Inferior parietal cortex (tissue), 1 donor: ENCODE measurements around the gene USH1C.

Experiments
- DNase-seq: peaks from one replicate; pipeline ENCODE4 v3.0.0-alpha.2; 2016; ENCODE audit errors: extremely low spot score

Gene USH1C

GRCh38 chr11:17544181-17544622 lies at the start of gene USH1C:
TSS of gene USH1C (minus strand) at chr11:17544416. CDS start at chr11:17544307, 109 bp downstream.
- DNase-seq: no peak

DNA sequence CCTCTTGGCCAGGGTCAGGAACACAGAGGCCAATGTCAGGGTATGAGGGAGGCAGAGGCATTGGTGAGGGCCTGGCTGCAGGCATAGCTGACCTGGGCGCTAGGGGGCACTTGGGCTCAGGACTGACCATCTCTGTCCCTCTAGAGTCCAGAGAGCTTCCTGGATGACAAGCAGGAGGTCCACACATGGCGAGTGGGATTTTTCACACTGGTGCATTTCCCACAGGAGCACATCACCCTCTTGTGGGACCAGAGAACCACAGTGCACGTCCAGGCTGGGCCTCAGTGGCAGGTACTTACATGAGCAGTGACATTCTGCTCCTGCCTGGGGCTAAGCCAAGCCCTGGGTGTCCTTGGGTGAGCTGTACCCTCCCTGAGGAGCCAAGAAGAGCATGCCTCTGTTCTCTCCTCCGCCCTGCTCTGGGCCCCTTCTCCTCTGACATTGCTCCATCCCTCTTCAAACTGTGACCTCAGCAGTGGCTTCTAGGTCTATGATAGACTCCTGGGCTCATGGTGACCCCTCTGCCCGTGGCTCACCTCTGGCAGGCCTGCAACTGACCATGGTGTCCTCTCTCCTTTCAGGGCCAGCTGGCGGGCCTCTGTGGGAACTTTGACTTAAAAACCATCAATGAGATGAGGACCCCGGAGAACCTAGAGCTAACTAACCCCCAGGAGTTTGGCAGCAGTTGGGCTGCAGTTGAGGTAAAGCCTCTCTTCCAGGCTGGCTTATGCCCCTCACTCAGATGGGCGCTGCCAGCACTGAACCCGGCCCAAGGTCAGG lies 49.4 kb upstream of the USH1C start:
- DNase-seq: no peak

DNA sequence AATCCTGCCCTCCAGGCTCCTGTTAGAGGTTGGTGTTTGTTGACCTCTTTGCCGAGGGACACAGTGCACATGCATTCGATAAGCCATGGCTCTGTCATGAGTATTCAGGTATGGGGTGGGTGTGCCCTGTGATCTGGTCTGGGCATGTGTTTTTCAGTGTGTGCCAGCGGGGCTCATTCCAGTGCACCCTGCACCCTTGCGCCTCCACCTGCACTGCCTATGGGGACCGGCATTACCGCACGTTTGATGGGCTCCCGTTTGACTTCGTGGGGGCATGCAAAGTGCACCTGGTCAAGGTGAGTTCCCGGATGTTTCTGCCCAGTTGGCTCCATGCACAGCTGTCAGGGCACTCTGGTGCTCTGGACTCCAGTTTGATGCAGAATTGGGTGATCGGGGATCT lies 47.1 kb upstream of the USH1C start:
- no peak for DNase-seq

GRCh38 chr11:17590463-17590862 lies 46.2 kb upstream of the USH1C start:
- DNase-seq: no peak

DNA sequence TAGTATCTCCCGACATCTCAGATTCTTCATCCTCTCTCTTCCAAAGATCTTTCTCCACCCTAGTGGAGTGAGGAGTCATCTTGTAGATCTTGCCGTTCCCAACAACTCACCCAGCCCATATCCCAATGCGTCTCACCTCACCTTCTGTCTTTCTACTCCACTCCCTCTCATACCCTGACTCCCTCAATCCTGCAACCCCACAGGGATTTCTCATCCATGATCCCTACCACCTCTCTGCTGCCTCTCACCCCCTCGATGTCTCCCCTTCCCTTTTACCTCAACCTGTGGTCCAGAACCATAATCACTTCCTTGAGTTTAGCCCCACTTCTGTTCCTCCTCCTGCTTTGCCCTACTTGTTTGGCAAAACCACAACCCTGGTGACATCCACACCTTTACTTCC lies 44.5 kb upstream of the USH1C start:
- no peak for DNase-seq

GRCh38 chr11:17588166-17588565 lies 44.0 kb upstream of the USH1C start:
- no peak for DNase-seq

GRCh38 chr11:17585911-17586695 lies 41.9 kb upstream of the USH1C start:
- DNase-seq: no peak

DNA sequence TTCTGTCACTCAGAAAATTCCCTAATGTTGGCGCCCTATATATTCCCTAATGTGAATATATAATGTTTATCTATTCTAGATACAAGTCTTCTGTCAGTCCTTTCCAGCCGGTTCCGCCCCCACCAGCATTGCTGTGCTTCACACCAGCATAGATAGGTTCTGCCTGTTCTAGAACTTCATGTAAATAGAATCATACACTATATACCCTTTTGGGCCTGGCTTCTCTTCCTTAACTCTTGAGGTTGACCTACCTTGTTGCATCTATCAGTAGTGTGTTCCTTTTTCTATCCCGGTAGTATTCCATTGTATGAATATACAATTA lies 37.5 kb upstream of the USH1C start:
- DNase-seq: no peak

DNA sequence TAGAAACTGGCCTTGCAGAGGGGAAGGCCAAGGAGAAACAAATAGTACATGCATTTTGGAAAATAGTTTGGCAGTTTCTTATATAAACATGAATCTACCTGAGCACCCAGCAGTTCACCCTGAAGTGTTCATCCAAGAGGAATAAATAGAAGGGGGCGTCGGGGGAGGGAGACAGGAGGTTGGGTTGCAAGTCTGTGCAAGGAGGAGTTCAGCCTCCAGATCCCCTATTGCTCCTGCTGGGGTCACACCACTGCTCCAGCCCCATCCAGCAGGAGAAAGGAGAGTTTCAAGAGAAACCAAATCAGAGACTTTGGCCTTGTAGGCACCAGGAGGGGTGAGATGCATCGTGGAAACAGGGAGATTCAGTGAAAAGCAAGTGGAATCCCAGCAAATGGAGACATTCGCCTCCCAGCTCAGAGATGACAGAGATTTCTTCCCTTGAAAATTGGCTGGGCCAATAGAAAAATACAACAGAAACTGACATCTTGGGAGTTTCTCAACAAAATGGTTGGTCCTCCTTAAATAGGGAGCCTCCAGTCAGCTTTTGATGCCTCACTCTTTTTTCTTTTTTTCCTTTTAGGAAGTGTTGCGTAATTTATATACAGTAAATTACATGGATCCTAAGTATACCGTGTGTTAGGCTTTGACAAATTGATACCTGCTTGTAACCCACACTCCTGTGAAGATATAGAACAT lies 37.0 kb upstream of the USH1C start:
- no peak for DNase-seq

DNA sequence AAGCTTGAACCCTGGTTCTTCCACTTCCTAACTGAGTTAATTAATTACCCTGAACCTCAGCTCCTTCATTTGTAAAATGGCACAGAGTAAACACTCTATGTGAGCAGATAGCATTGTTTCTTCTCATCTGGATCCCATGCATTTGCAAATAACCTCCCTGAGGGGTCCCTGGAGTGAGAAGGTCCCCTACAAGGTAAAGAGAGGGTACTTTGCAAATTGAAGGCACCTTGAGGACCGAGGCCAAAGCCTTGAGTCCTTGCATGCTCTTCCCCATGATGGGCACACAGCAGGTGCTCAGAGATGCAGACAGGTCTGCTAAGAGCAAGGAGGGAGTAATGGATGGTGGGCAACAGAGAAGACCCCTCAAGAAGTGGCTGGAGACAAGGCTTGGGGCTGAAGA lies 36.1 kb upstream of the USH1C start:
- DNase-seq: no peak

DNA sequence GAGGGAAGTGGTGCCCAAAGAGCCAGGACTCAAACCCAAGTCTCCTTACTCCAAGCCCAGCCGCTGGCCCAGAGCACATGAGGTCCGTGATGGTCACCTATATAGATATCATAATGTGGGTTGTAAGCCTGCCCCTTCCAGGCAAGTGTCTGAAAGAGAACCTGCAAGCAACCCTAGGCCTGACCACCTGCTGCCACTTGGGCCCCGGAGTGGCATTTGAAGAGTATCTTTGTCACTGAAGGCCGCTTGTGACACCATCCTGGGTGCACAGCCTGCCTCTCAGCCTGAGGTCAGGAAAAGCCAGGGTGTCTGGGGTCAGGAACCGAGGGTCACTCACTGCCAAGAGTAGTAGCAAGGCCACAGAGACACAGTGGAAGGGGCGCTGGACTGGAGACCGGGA lies 35.2 kb upstream of the USH1C start:
- DNase-seq: no peak

DNA sequence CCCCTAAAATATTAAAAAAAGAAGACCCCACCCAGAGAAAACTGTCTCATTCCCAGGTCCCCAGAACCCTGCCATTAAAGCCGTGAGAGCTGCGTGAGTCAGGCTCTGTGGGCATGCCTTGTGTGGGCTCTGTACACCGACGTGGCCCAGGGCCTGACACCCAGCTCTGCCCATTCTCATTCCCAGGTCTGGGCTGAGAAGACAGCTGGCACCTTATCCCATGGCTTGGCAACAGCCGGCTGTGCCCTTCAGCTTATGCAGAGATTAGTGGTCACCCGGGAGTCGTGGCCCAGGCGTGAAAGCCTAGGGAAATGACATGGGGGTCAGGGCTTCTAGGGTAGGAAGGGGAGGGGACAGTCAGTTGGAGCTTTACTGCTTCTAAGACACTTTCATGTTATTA lies 34.7 kb upstream of the USH1C start:
- DNase-seq: no peak

- DNase-seq: no peak
Measured at GRCh38 chr11:17578296-17578695, 34.1 kb upstream of the USH1C start.

DNA sequence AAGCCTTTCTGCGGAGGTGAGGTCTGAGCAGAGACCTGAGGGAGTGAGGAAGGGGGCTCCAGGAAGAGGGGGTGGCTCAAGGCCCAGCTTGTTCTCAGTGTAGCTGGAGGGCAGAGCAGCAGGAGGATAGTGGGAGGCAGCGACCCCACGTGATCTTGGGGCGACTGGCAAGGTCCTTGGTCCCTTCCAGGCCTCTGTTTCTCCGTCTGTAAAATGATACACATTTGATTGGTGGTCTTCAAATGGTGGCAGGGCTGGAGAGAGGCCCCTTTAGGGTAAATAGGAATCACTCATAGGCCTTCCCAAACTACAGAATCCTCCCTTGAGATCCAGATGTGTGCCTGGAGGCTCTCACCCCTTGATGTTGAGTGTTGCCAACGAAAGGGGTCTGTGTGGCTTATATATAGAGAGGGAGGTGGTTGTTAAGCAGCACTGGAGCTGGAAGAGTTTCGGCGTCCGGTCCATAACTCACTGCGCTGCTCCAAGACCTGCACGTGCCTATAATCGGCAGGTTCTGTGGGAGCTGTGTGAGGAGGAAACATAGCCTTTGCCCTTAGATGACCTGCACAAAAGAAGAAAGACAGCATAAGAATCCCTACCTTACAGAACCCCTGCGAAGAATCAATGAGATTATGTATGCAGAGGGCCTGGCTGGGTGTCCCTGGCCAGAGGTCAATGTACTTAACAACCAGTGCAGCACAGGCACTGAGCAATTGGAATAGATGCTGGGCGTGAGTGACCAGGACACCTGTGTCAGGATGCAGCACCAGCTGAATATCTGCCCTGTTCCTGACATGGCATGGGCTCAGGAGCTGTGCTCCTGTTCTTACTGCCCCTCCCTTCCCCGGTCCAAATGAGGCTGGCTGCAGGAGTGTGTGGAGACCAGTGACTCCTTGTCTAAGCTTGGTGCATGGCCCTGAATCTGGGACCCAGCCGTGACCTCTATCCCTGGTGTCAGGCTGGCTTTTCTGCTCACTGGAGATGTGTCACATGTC lies 31.5 kb upstream of the USH1C start:
- DNase-seq: no peak

DNA sequence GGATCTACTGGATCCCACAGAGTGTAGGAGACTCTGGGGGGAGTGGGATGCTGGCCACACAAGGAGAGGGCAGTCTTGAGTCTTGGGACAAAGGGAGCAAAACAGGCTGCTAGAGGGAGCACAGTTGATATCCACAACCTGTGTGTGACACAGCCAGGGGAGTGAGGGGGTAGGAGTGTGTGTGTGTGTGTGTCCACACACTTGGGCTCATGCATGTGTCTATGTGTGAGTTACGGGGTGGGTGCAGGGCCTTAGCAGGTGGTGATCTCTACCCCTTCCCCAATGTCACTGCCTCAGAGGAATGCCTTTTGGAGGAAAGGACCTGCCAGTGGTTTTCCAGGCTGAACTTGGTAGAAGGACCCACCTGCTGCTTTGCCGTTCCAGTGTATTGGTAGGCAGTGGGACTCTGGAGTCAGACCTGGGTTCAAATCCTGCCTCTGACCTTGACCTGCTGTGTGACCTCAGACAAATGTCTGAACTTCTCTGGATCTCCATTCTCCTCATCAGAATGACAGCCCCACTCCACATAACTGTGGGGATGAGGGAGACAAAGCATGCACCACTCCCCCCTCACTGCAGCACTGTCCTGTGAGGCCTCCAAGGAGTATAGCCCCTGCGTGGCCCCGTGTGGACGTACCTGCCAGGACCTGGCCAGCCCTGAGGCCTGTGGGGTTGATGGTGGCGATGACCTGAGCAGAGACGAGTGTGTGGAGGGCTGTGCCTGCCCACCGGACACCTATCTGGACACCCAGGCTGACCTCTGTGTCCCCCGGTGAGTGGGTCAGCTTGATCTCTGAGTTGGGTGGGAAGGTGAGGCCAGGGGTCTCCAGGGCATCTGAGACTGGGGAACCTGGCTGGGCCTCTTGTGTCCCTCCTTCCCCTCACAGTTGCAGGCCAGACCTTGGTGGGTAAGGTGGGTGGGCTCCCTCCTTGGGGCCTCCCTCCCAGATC lies 30.2 kb upstream of the USH1C start:
- DNase-seq: no peak

GRCh38 chr11:17573526-17573925 lies 29.3 kb upstream of the USH1C start:
- no peak for DNase-seq

- DNase-seq: no peak
Measured at GRCh38 chr11:17572791-17573460, 28.7 kb upstream of the USH1C start.

DNA sequence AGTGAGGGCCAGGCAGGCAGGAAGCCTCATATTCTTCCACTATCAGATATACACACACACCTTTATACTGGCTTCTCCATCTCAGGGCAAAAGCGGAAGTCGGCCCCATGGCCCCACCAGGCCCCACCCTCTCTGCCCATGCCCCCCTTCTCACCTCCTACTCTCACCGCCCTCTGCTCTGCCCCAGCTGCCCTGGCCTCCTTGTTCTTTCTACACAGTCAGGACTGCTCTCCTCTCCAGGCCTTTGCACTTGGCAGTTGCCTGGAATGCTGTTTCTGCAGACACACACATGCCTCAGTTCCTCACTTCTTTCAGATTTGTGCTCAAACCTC lies 28.1 kb upstream of the USH1C start:
- no peak for DNase-seq

GRCh38 chr11:17571431-17572358 lies 27.5 kb upstream of the USH1C start:
- no peak for DNase-seq
